Right lobe of liver (tissue), 6 donors: ENCODE data around the gene PRPF39. TPM values are rescaled to one million over a fixed set of nuclear protein-coding genes. Genes with fewer than 3 reads are reported as not detected.

Experiments used
- ATAC-seq, 4 donors: fragments of 200-7000 bp; cut with Tn5 transposase; one replicate each; pipeline ENCODE4 v1.9.1; 2020; ENCODE audit warnings: mild to moderate bottlenecking in 4 of 4, moderate library complexity in 4 of 4
- DNase-seq, 3 donors: peaks; one replicate each; pipeline ENCODE4 v3.0.0-alpha.2; 2020
- H3K27ac ChIP-seq, 3 donors: fragments of 200-600 bp; one replicate each; pipeline ENCODE4 v1.8.0; 2022
- H3K27me3 ChIP-seq, 2 donors: fragments of 200-600 bp; one replicate each; pipeline ENCODE4 v1.8.0; 2022
- H3K36me3 ChIP-seq, 4 donors: fragments of 200-600 bp; sonication (generic) in 1 of 4; one replicate each; pipeline versions ENCODE4 v1.5.1 to v1.8.0; 2017 to 2022; ENCODE audit warnings: control low read depth in 1 of 4
- H3K4me1 ChIP-seq, 4 donors: fragments of 200-600 bp; sonication (generic) in 1 of 4; one replicate each; pipeline versions ENCODE4 v1.5.1 to v1.8.0; 2017 to 2022; ENCODE audit warnings: control low read depth in 1 of 4
- H3K4me3 ChIP-seq, 3 donors: fragments of 200-600 bp; one replicate each; pipeline ENCODE4 v1.8.0; 2022
- H3K9me3 ChIP-seq, 4 donors: fragments of 200-600 bp; sonication (generic) in 1 of 4; one replicate each; pipeline versions ENCODE4 v1.5.1 to v1.8.0; 2017 to 2022; ENCODE audit warnings: control low read depth in 1 of 4
- CTCF ChIP-seq, 4 donors: fragments of 200-600 bp in 3 of 4; fragments of 450-650 bp in 1 of 4; IDR thresholded peaks; one replicate each; pipeline versions ENCODE4 v1.5.1 to v1.8.0; 2016 to 2022; ENCODE audit warnings: antibody characterized with exemption in 4 of 4, mild to moderate bottlenecking in 2 of 4
- POLR2A ChIP-seq: fragments of 450-650 bp; IDR thresholded peaks from one replicate; pipeline ENCODE4 v1.6.1; 2017; ENCODE audit warnings: antibody characterized with exemption, mild to moderate bottlenecking
- WGBS: methylation state at CpG from one replicate; pipeline ENCODE4 v1.1.6; 2018; ENCODE audit warnings: low coverage, low lambda C conversion rate; ENCODE audit not compliant: insufficient coverage; ENCODE audit errors: missing lambda C conversion rate; 5-methylcytosine and 5-hydroxymethylcytosine counted together
- intact Hi-C, 2 donors: fragments of 100-400 bp; cut with DNase I; formaldehyde crosslinking; loops; one replicate each; pipeline versions ENCODE4 v1.11.2 to v1.14.1; 2022
- total RNA-seq, 6 experiments: library from RNA; depleted of rRNA in 2 of 6; stranded (reverse); fragments of >200 nt in 2 of 6; fragmentation: NEBNext Ultra II Directional in 3 of 6; extraction: Animal tissue kit (Norgen Biotek cat#: 25700) in 3 of 6; gene quantifications; one replicate each; pipeline versions ENCODE4 v1.1.0 to v1.2.4, GENCODE V29; 2016 to 2023
- donor health status: DM: no; HTN: yes; CAD: no.
- donor health status: DM: no; HTN: no; CAD: no.
- donor health status: DM: no; HTN: no; CAD: no.
- donor health status: DM: no; HTN: yes; CAD: no.
- donor health status: DM: no; HTN: yes; CAD: no.

Gene PRPF39
- total RNA-seq, 6 experiments from 2014 or later = 7.3 to 15.1 (median 10.4) TPM

- no peaks in the 10 kb centered on the region for H3K27me3 ChIP-seq
- no peaks in the 10 kb centered on the region for H3K4me1 ChIP-seq
- no peaks in the 10 kb centered on the region for H3K9me3 ChIP-seq
- intact Hi-C loops = no loop called here
- TF ChIP-seq POLR2A = no peak
- no peak for TF ChIP-seq CTCF (IDR thresholded peaks at IDR 0.05)
- H3K27ac ChIP-seq = no peak overlapping the region
- peaks cover 0 to 7% (median 0%) of the 10 kb centered on the region in 4 donors for H3K36me3 ChIP-seq
- 100% methylated on average over 1 of the region's 1 CpG for WGBS
- DNase-seq (no peak), ATAC-seq (no peak)
- no peak overlapping the region for H3K4me3 ChIP-seq
These were observed 45.2 kb downstream of the PRPF39 start for GRCh38 chr14:45128963-45129629.

GRCh38 chr14:45133683-45134050 lies 49.8 kb downstream of the PRPF39 start:
- Histone ChIP-seq H3K36me3 (peaks cover 0 to 2% (median 0%) of the 10 kb centered on the region in 4 donors), H3K27ac (peak overlapping the region; percentile 77 to 83 (median 81)), H3K4me1 (peaks cover 0 to 11% (median 6%) of the 10 kb centered on the region in 4 donors), H3K9me3 (no peaks in the 10 kb centered on the region), H3K4me3 (peak overlapping the region; percentile 57 to 83 (median 74)), H3K27me3 (no peaks in the 10 kb centered on the region)
- intact Hi-C loops = no loop called here
- DNase-seq (no peak), ATAC-seq (peak in 3 of 4 donors; percentile 0 to 4 (median 4))
- TF ChIP-seq POLR2A (no peak), CTCF (IDR thresholded peaks at IDR 0.05) (no peak)
- WGBS = 0% methylated on average over 9 of the region's 9 CpGs

GRCh38 chr14:45134051-45134958 lies 50.4 kb downstream of the PRPF39 start, which contains the start of gene FKBP3:
TSS of gene FKBP3 (minus strand) at chr14:45134481. CDS start at chr14:45134456, 25 bp downstream.
- 0% methylated on average over 20 of the region's 53 CpGs for WGBS
- Histone ChIP-seq H3K27ac (peak within 1 kb of the TSS; percentile 77 to 83 (median 81)), H3K9me3 (no peaks in the 10 kb centered on the region), H3K4me3 (peak within 1 kb of the TSS; percentile 57 to 83 (median 74)), H3K4me1 (peaks cover 0 to 11% (median 6%) of the 10 kb centered on the region in 4 donors), H3K27me3 (no peaks in the 10 kb centered on the region), H3K36me3 (no peaks in the 10 kb centered on the region)
- peak; percentile 96 to 99 (median 96) for ATAC-seq
- TF ChIP-seq CTCF (IDR thresholded peaks at IDR 0.05) (peak in 3 of 4 donors; percentile 4 to 25 (median 8)), POLR2A (peak; percentile 86)
- peak; percentile 96 to 98 (median 97) for DNase-seq
- intact Hi-C loops = no loop called here

GRCh38 chr14:45135156-45135555 lies 51.2 kb downstream of the PRPF39 start:
- peak overlapping the region; percentile 57 to 83 (median 74) for H3K4me3 ChIP-seq
- intact Hi-C loops = no loop called here
- 1% methylated on average over 7 of the region's 7 CpGs for WGBS

More at GRCh38 chr14:45135156-45135555, 51.2 kb downstream of the PRPF39 start:
- DNase-seq (no peak), ATAC-seq (no peak)
- Histone ChIP-seq H3K36me3 (no peaks in the 10 kb centered on the region), H3K9me3 (no peaks in the 10 kb centered on the region), H3K27ac (peak overlapping the region; percentile 77 to 83 (median 78)), H3K4me1 (peaks cover 0 to 11% (median 6%) of the 10 kb centered on the region in 4 donors), H3K27me3 (no peaks in the 10 kb centered on the region)
- TF ChIP-seq CTCF (IDR thresholded peaks at IDR 0.05) (no peak), POLR2A (no peak)
